ENCODE data around the gene ERMP1. TPM values are rescaled to one million over a fixed set of nuclear protein-coding genes. Genes with fewer than 3 reads are reported as not detected.

ERMP1 gene
- polyA plus RNA-seq, 2 donors, result 9.9 to 12.5 TPM

GRCh38 chr9:5871785-5872184 is 38.9 kb upstream of the ERMP1 start:
- no peaks in the 10 kb centered on the region for H3K27me3 ChIP-seq (ENCODE audit: control insufficient read depth in 1 of 2, insufficient read depth in 2 of 2, low read length in 2 of 2)
- peaks cover 4 to 6% of the 10 kb centered on the region in 2 donors for H3K36me3 ChIP-seq (ENCODE audit: control insufficient read depth in 2 of 2, insufficient read depth in 2 of 2, low read length in 1 of 2)
- no peak overlapping the region for H3K4me3 ChIP-seq (ENCODE audit: low read depth in 1 of 2, low read length in 2 of 2)
- no peaks in the 10 kb centered on the region for H3K4me1 ChIP-seq (ENCODE audit: control insufficient read depth in 2 of 2, insufficient read depth in 2 of 2, low read length in 1 of 2)
- 42 to 51% methylated on average over 2 of the region's 2 CpGs for WGBS, 2 donors
- H3K27ac ChIP-seq (ENCODE audit: low read depth in 2 of 2, low read length in 1 of 2), result peak overlapping the region; percentile 47 to 80
- no peaks in the 10 kb centered on the region for H3K9me3 ChIP-seq (ENCODE audit: control insufficient read depth in 2 of 2, insufficient read depth in 1 of 2, low read depth in 1 of 2, low read length in 1 of 2)

GRCh38 chr9:5870691-5871090 is 37.8 kb upstream of the ERMP1 start:
- H3K27me3 ChIP-seq (ENCODE audit: control insufficient read depth in 1 of 2, insufficient read depth in 2 of 2, low read length in 2 of 2), result no peaks in the 10 kb centered on the region
- H3K36me3 ChIP-seq (ENCODE audit: control insufficient read depth in 2 of 2, insufficient read depth in 2 of 2, low read length in 1 of 2), result peaks cover 2 to 4% of the 10 kb centered on the region in 2 donors
- WGBS, 2 donors, result 69 to 71% methylated on average over 3 of the region's 3 CpGs

GRCh38 chr9:5870020-5870339 is 37.1 kb upstream of the ERMP1 start:
- H3K4me1 ChIP-seq (ENCODE audit: control insufficient read depth in 2 of 2, insufficient read depth in 2 of 2, low read length in 1 of 2), result no peaks in the 10 kb centered on the region
- H3K9me3 ChIP-seq (ENCODE audit: control insufficient read depth in 2 of 2, insufficient read depth in 1 of 2, low read depth in 1 of 2, low read length in 1 of 2), result no peaks in the 10 kb centered on the region
- H3K36me3 ChIP-seq (ENCODE audit: control insufficient read depth in 2 of 2, insufficient read depth in 2 of 2, low read length in 1 of 2), result peaks cover 2 to 4% of the 10 kb centered on the region in 2 donors
- peak overlapping the region in 1 of 2 donors; percentile 61 for H3K27ac ChIP-seq (ENCODE audit: low read depth in 2 of 2, low read length in 1 of 2)
- WGBS, 2 donors, result 65 to 71% methylated on average over 2 of the region's 2 CpGs
- no peaks in the 10 kb centered on the region for H3K27me3 ChIP-seq (ENCODE audit: control insufficient read depth in 1 of 2, insufficient read depth in 2 of 2, low read length in 2 of 2)
- H3K4me3 ChIP-seq (ENCODE audit: low read depth in 1 of 2, low read length in 2 of 2), result no peak overlapping the region

More at GRCh38 chr9:5870691-5871090, 37.8 kb upstream of the ERMP1 start:
- Histone ChIP-seq H3K27ac (ENCODE audit: low read depth in 2 of 2, low read length in 1 of 2) (no peak overlapping the region), H3K4me3 (ENCODE audit: low read depth in 1 of 2, low read length in 2 of 2) (no peak overlapping the region), H3K9me3 (ENCODE audit: control insufficient read depth in 2 of 2, insufficient read depth in 1 of 2, low read depth in 1 of 2, low read length in 1 of 2) (no peaks in the 10 kb centered on the region), H3K4me1 (ENCODE audit: control insufficient read depth in 2 of 2, insufficient read depth in 2 of 2, low read length in 1 of 2) (no peaks in the 10 kb centered on the region)

- Histone ChIP-seq H3K4me1 (ENCODE audit: control insufficient read depth in 2 of 2, insufficient read depth in 2 of 2, low read length in 1 of 2) (no peaks in the 10 kb centered on the region), H3K27me3 (ENCODE audit: control insufficient read depth in 1 of 2, insufficient read depth in 2 of 2, low read length in 2 of 2) (no peaks in the 10 kb centered on the region), H3K4me3 (ENCODE audit: low read depth in 1 of 2, low read length in 2 of 2) (no peak overlapping the region), H3K36me3 (ENCODE audit: control insufficient read depth in 2 of 2, insufficient read depth in 2 of 2, low read length in 1 of 2) (peaks cover 2 to 4% of the 10 kb centered on the region in 2 donors), H3K9me3 (ENCODE audit: control insufficient read depth in 2 of 2, insufficient read depth in 1 of 2, low read depth in 1 of 2, low read length in 1 of 2) (no peaks in the 10 kb centered on the region), H3K27ac (ENCODE audit: low read depth in 2 of 2, low read length in 1 of 2) (no peak overlapping the region)
- WGBS, 2 donors, result 67 to 81% methylated on average over 3 of the region's 3 CpGs
These were observed 36.5 kb upstream of the ERMP1 start for GRCh38 chr9:5869315-5870019.

GRCh38 chr9:5868235-5868634 is 35.3 kb upstream of the ERMP1 start:
- H3K36me3 ChIP-seq (ENCODE audit: control insufficient read depth in 2 of 2, insufficient read depth in 2 of 2, low read length in 1 of 2), result peaks cover 2 to 4% of the 10 kb centered on the region in 2 donors
- H3K4me3 ChIP-seq (ENCODE audit: low read depth in 1 of 2, low read length in 2 of 2), result no peak overlapping the region
- H3K9me3 ChIP-seq (ENCODE audit: control insufficient read depth in 2 of 2, insufficient read depth in 1 of 2, low read depth in 1 of 2, low read length in 1 of 2), result no peaks in the 10 kb centered on the region
- no peaks in the 10 kb centered on the region for H3K4me1 ChIP-seq (ENCODE audit: control insufficient read depth in 2 of 2, insufficient read depth in 2 of 2, low read length in 1 of 2)
- no peak overlapping the region for H3K27ac ChIP-seq (ENCODE audit: low read depth in 2 of 2, low read length in 1 of 2)
- WGBS, 2 donors, result 82 to 84% methylated on average over 9 of the region's 9 CpGs
- no peaks in the 10 kb centered on the region for H3K27me3 ChIP-seq (ENCODE audit: control insufficient read depth in 1 of 2, insufficient read depth in 2 of 2, low read length in 2 of 2)

- Histone ChIP-seq H3K4me3 (ENCODE audit: low read depth in 1 of 2, low read length in 2 of 2) (no peak overlapping the region), H3K27me3 (ENCODE audit: control insufficient read depth in 1 of 2, insufficient read depth in 2 of 2, low read length in 2 of 2) (no peaks in the 10 kb centered on the region), H3K4me1 (ENCODE audit: control insufficient read depth in 2 of 2, insufficient read depth in 2 of 2, low read length in 1 of 2) (no peaks in the 10 kb centered on the region), H3K9me3 (ENCODE audit: control insufficient read depth in 2 of 2, insufficient read depth in 1 of 2, low read depth in 1 of 2, low read length in 1 of 2) (no peaks in the 10 kb centered on the region), H3K27ac (ENCODE audit: low read depth in 2 of 2, low read length in 1 of 2) (no peak overlapping the region), H3K36me3 (ENCODE audit: control insufficient read depth in 2 of 2, insufficient read depth in 2 of 2, low read length in 1 of 2) (peaks cover 2 to 4% of the 10 kb centered on the region in 2 donors)
- 88 to 91% methylated on average over 3 of the region's 3 CpGs for WGBS, 2 donors
These were observed 33.8 kb upstream of the ERMP1 start for GRCh38 chr9:5866685-5867084.

- Histone ChIP-seq H3K9me3 (ENCODE audit: control insufficient read depth in 2 of 2, insufficient read depth in 1 of 2, low read depth in 1 of 2, low read length in 1 of 2) (no peaks in the 10 kb centered on the region), H3K27me3 (ENCODE audit: control insufficient read depth in 1 of 2, insufficient read depth in 2 of 2, low read length in 2 of 2) (no peaks in the 10 kb centered on the region), H3K4me3 (ENCODE audit: low read depth in 1 of 2, low read length in 2 of 2) (no peak overlapping the region), H3K27ac (ENCODE audit: low read depth in 2 of 2, low read length in 1 of 2) (no peak overlapping the region), H3K4me1 (ENCODE audit: control insufficient read depth in 2 of 2, insufficient read depth in 2 of 2, low read length in 1 of 2) (no peaks in the 10 kb centered on the region), H3K36me3 (ENCODE audit: control insufficient read depth in 2 of 2, insufficient read depth in 2 of 2, low read length in 1 of 2) (peaks cover 2 to 4% of the 10 kb centered on the region in 2 donors)
- WGBS, 2 donors, result 94 to 97% methylated on average over 2 of the region's 2 CpGs
These were observed 33.4 kb upstream of the ERMP1 start for GRCh38 chr9:5866272-5866671.

GRCh38 chr9:5864446-5864845 is 31.5 kb upstream of the ERMP1 start:
- H3K4me1 ChIP-seq (ENCODE audit: control insufficient read depth in 2 of 2, insufficient read depth in 2 of 2, low read length in 1 of 2), result no peaks in the 10 kb centered on the region
- no peak overlapping the region for H3K4me3 ChIP-seq (ENCODE audit: low read depth in 1 of 2, low read length in 2 of 2)
- 83% methylated on average over 4 of the region's 4 CpGs for WGBS, 2 donors
- peaks cover 0 to 4% of the 10 kb centered on the region in 2 donors for H3K36me3 ChIP-seq (ENCODE audit: control insufficient read depth in 2 of 2, insufficient read depth in 2 of 2, low read length in 1 of 2)
- H3K27ac ChIP-seq (ENCODE audit: low read depth in 2 of 2, low read length in 1 of 2), result no peak overlapping the region
- no peaks in the 10 kb centered on the region for H3K27me3 ChIP-seq (ENCODE audit: control insufficient read depth in 1 of 2, insufficient read depth in 2 of 2, low read length in 2 of 2)
- H3K9me3 ChIP-seq (ENCODE audit: control insufficient read depth in 2 of 2, insufficient read depth in 1 of 2, low read depth in 1 of 2, low read length in 1 of 2), result no peaks in the 10 kb centered on the region

GRCh38 chr9:5863092-5863746 is 30.3 kb upstream of the ERMP1 start:
- WGBS, 2 donors, result 68 to 85% methylated on average over 2 of the region's 2 CpGs
- Histone ChIP-seq H3K27ac (ENCODE audit: low read depth in 2 of 2, low read length in 1 of 2) (no peak overlapping the region), H3K4me1 (ENCODE audit: control insufficient read depth in 2 of 2, insufficient read depth in 2 of 2, low read length in 1 of 2) (no peaks in the 10 kb centered on the region), H3K36me3 (ENCODE audit: control insufficient read depth in 2 of 2, insufficient read depth in 2 of 2, low read length in 1 of 2) (peaks cover 0 to 4% of the 10 kb centered on the region in 2 donors), H3K27me3 (ENCODE audit: control insufficient read depth in 1 of 2, insufficient read depth in 2 of 2, low read length in 2 of 2) (no peaks in the 10 kb centered on the region), H3K9me3 (ENCODE audit: control insufficient read depth in 2 of 2, insufficient read depth in 1 of 2, low read depth in 1 of 2, low read length in 1 of 2) (no peaks in the 10 kb centered on the region), H3K4me3 (ENCODE audit: low read depth in 1 of 2, low read length in 2 of 2) (no peak overlapping the region)

GRCh38 chr9:5858833-5859232 is 25.9 kb upstream of the ERMP1 start:
- H3K4me1 ChIP-seq (ENCODE audit: control insufficient read depth in 2 of 2, insufficient read depth in 2 of 2, low read length in 1 of 2), result peaks cover 0 to 3% of the 10 kb centered on the region in 2 donors
- H3K9me3 ChIP-seq (ENCODE audit: control insufficient read depth in 2 of 2, insufficient read depth in 1 of 2, low read depth in 1 of 2, low read length in 1 of 2), result no peaks in the 10 kb centered on the region
- H3K27ac ChIP-seq (ENCODE audit: low read depth in 2 of 2, low read length in 1 of 2), result no peak overlapping the region
- 55 to 56% methylated on average over 3 of the region's 3 CpGs for WGBS, 2 donors
- H3K4me3 ChIP-seq (ENCODE audit: low read depth in 1 of 2, low read length in 2 of 2), result no peak overlapping the region
- H3K36me3 ChIP-seq (ENCODE audit: control insufficient read depth in 2 of 2, insufficient read depth in 2 of 2, low read length in 1 of 2), result no peaks in the 10 kb centered on the region
- H3K27me3 ChIP-seq (ENCODE audit: control insufficient read depth in 1 of 2, insufficient read depth in 2 of 2, low read length in 2 of 2), result no peaks in the 10 kb centered on the region
